GM12891 (cell line): ENCODE data around the gene UCP3.
A peak's percentile ranks its signal among the peaks of the same experiment; 100 is the strongest.

ENCODE experiments used
- POLR2A ChIP-seq: IDR thresholded peaks from 2 replicates; pipeline ENCODE4 v1.6.1; 2011; ENCODE audit warnings: low read depth, low read length, control low read depth
- POLR2AphosphoS5 ChIP-seq: IDR thresholded peaks from 2 replicates; pipeline ENCODE4 v1.6.1; 2011; ENCODE audit warnings: low read depth, low read length, control low read depth
- TAF1 ChIP-seq: IDR thresholded peaks from 2 replicates; pipeline ENCODE4 v1.6.1; 2011; ENCODE audit warnings: low read depth, low read length, control low read depth

DNA sequence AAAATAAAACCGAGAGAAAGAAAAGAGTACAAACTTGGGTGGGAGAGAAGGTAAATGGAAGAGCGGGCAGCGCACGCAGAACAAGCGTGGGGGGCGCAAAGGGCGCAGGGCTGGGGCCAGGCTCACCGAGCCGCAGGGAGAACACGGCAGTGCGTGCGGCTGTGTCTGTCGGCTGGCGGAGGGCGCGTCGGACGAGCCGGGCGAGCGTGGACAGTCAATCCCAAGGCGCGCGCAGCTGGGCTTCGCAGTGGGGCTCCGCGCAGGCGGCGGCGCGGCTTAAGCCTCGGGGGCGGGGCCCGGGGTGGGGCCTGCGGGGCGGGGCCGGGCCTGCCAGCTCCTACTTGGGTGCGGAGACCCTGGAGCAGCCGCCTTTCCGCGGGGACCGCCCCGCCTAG lies 26.3 kb downstream of the UCP3 start, which contains the start of gene UCP2:
- TF ChIP-seq POLR2A (peak; percentile 70), POLR2AphosphoS5 (peak; percentile 79), TAF1 (peak; percentile 42; the same call in 1 of the 2 replicates)
